SH-SY5Y (cell line): ENCODE data around the gene ARHGEF16.

Experiments used
- GATA2 ChIP-seq: IDR thresholded peaks from 2 replicates; pipeline ENCODE4 v1.6.1; 2011; ENCODE audit warnings: mild to moderate bottlenecking, low read depth, low read length
- GATA3 ChIP-seq: IDR thresholded peaks from 2 replicates; pipeline ENCODE4 v1.6.1; 2011; ENCODE audit warnings: low read depth, mild to moderate bottlenecking, low read length, moderate library complexity

DNA sequence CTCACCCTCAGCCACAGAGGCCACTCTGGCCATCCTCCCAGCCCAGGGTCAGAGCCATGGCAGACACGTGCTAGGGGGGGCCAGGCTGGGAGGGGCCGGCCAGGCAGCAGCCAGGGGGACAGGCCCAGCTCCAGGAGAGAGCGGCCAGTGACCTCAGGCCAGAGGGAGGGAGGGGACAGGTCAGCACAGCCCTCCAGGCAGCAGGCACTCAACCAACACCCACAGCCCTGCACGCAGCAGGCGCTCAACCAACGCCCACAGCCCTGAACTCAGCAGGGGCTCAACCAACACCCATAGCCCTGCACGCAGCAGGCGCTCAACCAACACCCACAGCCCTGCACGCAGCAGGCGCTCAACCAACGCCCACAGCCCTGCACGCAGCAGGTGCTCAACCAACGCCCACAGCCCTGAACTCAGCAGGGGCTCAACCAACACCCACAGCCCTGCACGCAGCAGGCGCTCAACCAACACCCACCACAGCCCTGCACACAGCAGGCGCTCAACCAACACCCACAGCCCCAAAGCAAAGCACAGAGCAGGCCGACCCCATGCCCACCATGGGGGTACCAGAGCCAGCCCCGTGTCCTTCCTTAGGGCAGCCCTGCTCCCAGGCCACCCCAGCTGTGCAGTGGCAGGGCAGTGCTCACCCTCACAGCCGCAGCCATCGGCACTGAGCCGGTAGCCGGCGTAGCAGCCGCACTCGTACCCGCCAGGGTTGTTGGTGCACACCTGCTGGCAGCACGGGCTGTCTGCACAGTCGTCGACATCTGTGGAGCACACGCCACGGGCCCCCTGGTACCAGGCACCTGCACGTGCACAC is 55.9 kb downstream of the ARHGEF16 start:
- TF ChIP-seq GATA2 (no peak), GATA3 (no peak)
